CD14-positive monocyte (primary cell): ENCODE measurements around the gene MCU. TPM values are rescaled to one million over a fixed set of nuclear protein-coding genes. Genes with fewer than 3 reads are reported as not detected.
A peak's percentile ranks its signal among the peaks of the same experiment; 100 is the strongest.
"Not testable (repeated sequence)": the region's sequence is repeated elsewhere in the genome, so short reads cannot be mapped to it uniquely, and the experiment has no call there.

Source experiments
- DNase-seq, 3 donors: peaks; one replicate each; pipeline ENCODE4 v3.0.0-alpha.2; 2011 to 2022
- H2AFZ ChIP-seq: 2 replicates; pipeline ENCODE4 v1.6.0; 2012; ENCODE audit warnings: mild to moderate bottlenecking, low read depth, low read length, inconsistent platforms; ENCODE audit not compliant: insufficient read depth, poor library complexity, severe bottlenecking
- H3K27ac ChIP-seq, 2 donors: 1 replicate in 1 of 2; 2 replicates in 1 of 2; pipeline ENCODE4 v1.5.1; 2012 to 2013; ENCODE audit warnings: low read length in 2 of 2, control low read depth in 1 of 2, inconsistent platforms in 1 of 2, low read depth in 1 of 2, mild to moderate bottlenecking in 1 of 2
- H3K27me3 ChIP-seq, 2 donors: one replicate each; pipeline versions ENCODE4 v1.6.0 to v1.6.1; 2011 to 2013; ENCODE audit warnings: low read length in 2 of 2; ENCODE audit not compliant: control insufficient read depth in 2 of 2, insufficient read depth in 2 of 2
- H3K36me3 ChIP-seq, 2 donors: replicated peaks in 1 of 2; 1 replicate in 1 of 2; 2 replicates in 1 of 2; pipeline versions ENCODE4 v1.5.1 to v1.6.1; 2012 to 2013; ENCODE audit warnings: low read length in 2 of 2, control low read depth in 1 of 2, inconsistent platforms in 1 of 2, mild to moderate bottlenecking in 1 of 2; ENCODE audit not compliant: insufficient read depth in 2 of 2, control insufficient read depth in 1 of 2
- H3K4me1 ChIP-seq, 2 donors: 1 replicate in 1 of 2; 2 replicates in 1 of 2; pipeline versions ENCODE4 v1.5.1 to v1.6.1; 2012 to 2013; ENCODE audit warnings: low read length in 2 of 2, control low read depth in 1 of 2, inconsistent platforms in 1 of 2, mild to moderate bottlenecking in 1 of 2, moderate library complexity in 1 of 2; ENCODE audit not compliant: insufficient read depth in 2 of 2, control insufficient read depth in 1 of 2
- H3K4me2 ChIP-seq: replicated peaks from 2 replicates; pipeline ENCODE3; 2012; ENCODE audit warnings: low read length, moderate library complexity, mild to moderate bottlenecking; ENCODE audit not compliant: poor library complexity, severe bottlenecking; ENCODE audit errors: extremely low read depth
- H3K4me3 ChIP-seq, 3 experiments: fragments of 200-600 bp in 1 of 3; sonication (generic) in 1 of 3; replicated peaks in 1 of 3; 1 replicate in 2 of 3; 2 replicates in 1 of 3; pipeline ENCODE4 v1.5.1; 2011 to 2013; ENCODE audit warnings: low read length in 3 of 3, mild to moderate bottlenecking in 3 of 3, control low read depth in 2 of 3, low read depth in 2 of 3, inconsistent platforms in 1 of 3, moderate library complexity in 1 of 3
- H3K79me2 ChIP-seq: 2 replicates; pipeline ENCODE4 v1.6.0; 2012; ENCODE audit warnings: mild to moderate bottlenecking, control low read depth, inconsistent platforms, low read length, moderate library complexity; ENCODE audit not compliant: insufficient read depth
- H3K9ac ChIP-seq: 2 replicates; pipeline ENCODE4 v1.6.0; 2017; ENCODE audit warnings: low read length, mild to moderate bottlenecking; ENCODE audit not compliant: insufficient read depth, poor library complexity, severe bottlenecking
- H3K9me3 ChIP-seq, 2 donors: replicated peaks in 1 of 2; 1 replicate in 1 of 2; 2 replicates in 1 of 2; pipeline versions ENCODE4 v1.5.1 to v1.6.1; 2012 to 2013; ENCODE audit warnings: low read length in 2 of 2, control low read depth in 1 of 2; ENCODE audit not compliant: control insufficient read depth in 1 of 2, insufficient read depth in 1 of 2
- H4K20me1 ChIP-seq: 2 replicates; pipeline ENCODE4 v1.6.0; 2012; ENCODE audit warnings: mild to moderate bottlenecking, low read length, control low read depth, moderate library complexity; ENCODE audit not compliant: insufficient read depth
- H3K27ac Mint-ChIP-seq, 7 donors: one replicate each; pipeline ENCODE4 v1.8.0; 2020; ENCODE audit warnings: mild to moderate bottlenecking in 7 of 7, mixed read lengths in 7 of 7, moderate library complexity in 6 of 7, inconsistent platforms in 2 of 7
- H3K27me3 Mint-ChIP-seq, 3 donors: one replicate each; pipeline ENCODE4 v1.8.0; 2021 to 2022; ENCODE audit warnings: low read depth in 3 of 3, mild to moderate bottlenecking in 3 of 3, mixed read lengths in 3 of 3, moderate library complexity in 3 of 3, inconsistent platforms in 1 of 3
- H3K36me3 Mint-ChIP-seq, 2 donors: one replicate each; pipeline ENCODE4 v1.8.0; 2020; ENCODE audit warnings: mixed read lengths in 2 of 2, inconsistent platforms in 1 of 2, mild to moderate bottlenecking in 1 of 2
- H3K4me1 Mint-ChIP-seq: one replicate; pipeline ENCODE4 v1.8.0; 2020; ENCODE audit warnings: mild to moderate bottlenecking, mixed read lengths
- H3K4me3 Mint-ChIP-seq, 2 donors: one replicate each; pipeline ENCODE4 v1.8.0; 2020; ENCODE audit warnings: mild to moderate bottlenecking in 2 of 2, mixed read lengths in 2 of 2, moderate library complexity in 1 of 2
- H3K9me3 Mint-ChIP-seq, 7 donors: one replicate each; pipeline ENCODE4 v1.8.0; 2020 to 2022; ENCODE audit warnings: mixed read lengths in 7 of 7, mild to moderate bottlenecking in 6 of 7, moderate library complexity in 6 of 7, inconsistent platforms in 2 of 7
- WGBS: methylation state at CpG from one replicate; pipeline ENCODE4 v1.1.5; 2013; ENCODE audit warnings: missing lambda C conversion rate; ENCODE audit not compliant: insufficient coverage; 5-methylcytosine and 5-hydroxymethylcytosine counted together
- intact Hi-C, 2 donors: fragments of 100-400 bp; cut with micrococcal nuclease; formaldehyde crosslinking; loops; one replicate each; pipeline versions ENCODE4 v1.15.0 to v1.15.1; 2023
- polyA plus RNA-seq, 3 donors: library from polyadenylated mRNA; depleted of rRNA in 1 of 3; unstranded in 2 of 3; stranded (reverse) in 1 of 3; fragments of 300-500 nt in 2 of 3; fragments of >200 nt in 1 of 3; fragmentation: Illumina TruSeq in 2 of 3; gene quantifications; 1 replicate in 2 of 3; 2 replicates in 1 of 3; pipeline ENCODE4 v1.2.3, GENCODE V29; 2012 to 2021
- TF ChIP-seq, protein P1 (sequence below): fragments of 200-600 bp; IDR thresholded peaks from one replicate; pipeline ENCODE4 v1.8.0; 2022; ENCODE audit warnings: antibody characterized with exemption, mild to moderate bottlenecking

Gene MCU
- polyA plus RNA-seq, 3 donors = 11.7 to 23.1 (median 16.5) TPM

DNA sequence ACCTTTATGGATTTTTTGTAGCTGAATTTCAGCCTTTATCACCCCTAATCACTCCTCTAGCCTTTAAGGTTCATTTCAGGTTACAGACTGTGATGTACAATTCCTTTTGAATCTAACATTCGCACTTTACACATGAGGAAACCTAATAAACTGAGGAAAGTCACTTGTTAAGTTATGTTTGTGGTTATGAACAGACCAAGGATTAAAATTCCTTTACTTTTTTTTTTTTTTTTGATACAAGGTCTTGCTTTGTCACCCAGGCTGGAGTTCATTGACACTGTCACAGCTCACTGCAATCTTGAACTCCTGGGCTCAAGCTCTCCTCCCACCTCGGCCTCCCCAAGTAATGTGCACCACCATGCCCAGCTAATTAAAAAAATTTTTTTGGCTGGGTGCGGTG lies 3.6 kb downstream of the MCU start:
- H2AFZ ChIP-seq = peak overlapping the region; percentile 2
- TF ChIP-seq, protein P1, sequence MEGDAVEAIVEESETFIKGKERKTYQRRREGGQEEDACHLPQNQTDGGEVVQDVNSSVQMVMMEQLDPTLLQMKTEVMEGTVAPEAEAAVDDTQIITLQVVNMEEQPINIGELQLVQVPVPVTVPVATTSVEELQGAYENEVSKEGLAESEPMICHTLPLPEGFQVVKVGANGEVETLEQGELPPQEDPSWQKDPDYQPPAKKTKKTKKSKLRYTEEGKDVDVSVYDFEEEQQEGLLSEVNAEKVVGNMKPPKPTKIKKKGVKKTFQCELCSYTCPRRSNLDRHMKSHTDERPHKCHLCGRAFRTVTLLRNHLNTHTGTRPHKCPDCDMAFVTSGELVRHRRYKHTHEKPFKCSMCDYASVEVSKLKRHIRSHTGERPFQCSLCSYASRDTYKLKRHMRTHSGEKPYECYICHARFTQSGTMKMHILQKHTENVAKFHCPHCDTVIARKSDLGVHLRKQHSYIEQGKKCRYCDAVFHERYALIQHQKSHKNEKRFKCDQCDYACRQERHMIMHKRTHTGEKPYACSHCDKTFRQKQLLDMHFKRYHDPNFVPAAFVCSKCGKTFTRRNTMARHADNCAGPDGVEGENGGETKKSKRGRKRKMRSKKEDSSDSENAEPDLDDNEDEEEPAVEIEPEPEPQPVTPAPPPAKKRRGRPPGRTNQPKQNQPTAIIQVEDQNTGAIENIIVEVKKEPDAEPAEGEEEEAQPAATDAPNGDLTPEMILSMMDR = no peak
- no peaks in the 10 kb centered on the region for H3K27me3 ChIP-seq
- H3K36me3 ChIP-seq = no peaks in the 10 kb centered on the region
- intact Hi-C loops = loop anchor here (10.0 kb wide), 1 partner anchor 331 kb away; no protein-coding TSS in a partner anchor
- peak overlapping the region; percentile 48 for H3K4me2 ChIP-seq
- Mint-ChIP-seq H3K27ac (peak overlapping the region in 4 of 7 donors; percentile 20 to 83 (median 60)), H3K9me3 (peaks cover 0 to 2% (median 0%) of the 10 kb centered on the region in 7 donors), H3K4me3 (no peak overlapping the region), H3K27me3 (peaks cover 0 to 1% (median 0%) of the 10 kb centered on the region in 3 donors), H3K36me3 (peaks cover 0 to 1% of the 10 kb centered on the region in 2 donors), H3K4me1 (peaks cover 34% of the 10 kb centered on the region)
- peaks cover 55% of the 10 kb centered on the region for H4K20me1 ChIP-seq
- H3K9ac ChIP-seq = no peak overlapping the region
- H3K4me3 ChIP-seq = peak overlapping the region in 1 of 3 experiments; percentile 28
- 100% methylated on average over 1 of the region's 3 CpGs for WGBS
- peaks cover 37 to 39% of the 10 kb centered on the region in 2 donors for H3K4me1 ChIP-seq
- peak overlapping the region; percentile 1 to 46 for H3K27ac ChIP-seq
- no peak for DNase-seq
- no peaks in the 10 kb centered on the region for H3K9me3 ChIP-seq
- peaks cover 82% of the 10 kb centered on the region for H3K79me2 ChIP-seq

DNA sequence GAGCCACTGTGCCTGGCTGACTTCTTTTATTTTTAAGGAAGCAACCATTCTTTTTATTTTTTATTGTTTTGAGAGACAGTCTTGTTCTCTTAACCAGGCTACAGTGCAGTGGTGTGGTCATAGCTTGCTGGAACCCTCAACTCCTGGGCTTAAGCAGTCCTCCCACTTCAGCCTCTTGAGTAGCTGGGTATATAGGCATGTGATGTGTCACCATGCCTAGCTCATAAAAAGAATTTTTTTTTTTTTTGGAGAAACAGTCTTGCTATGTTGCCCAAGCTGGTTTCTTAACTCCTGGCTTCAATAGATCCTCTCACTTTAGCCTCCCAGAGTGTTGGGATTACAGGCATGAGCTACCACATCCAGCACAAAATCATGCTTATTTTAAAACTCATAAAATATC lies 5.8 kb downstream of the MCU start:
- Histone ChIP-seq H3K27ac (no peak overlapping the region), H4K20me1 (peaks cover 73% of the 10 kb centered on the region), H3K27me3 (no peaks in the 10 kb centered on the region), H3K79me2 (peaks cover 97% of the 10 kb centered on the region), H3K4me2 (no peak overlapping the region), H3K36me3 (no peaks in the 10 kb centered on the region), H3K4me1 (peaks cover 30 to 31% of the 10 kb centered on the region in 2 donors), H2AFZ (no peak overlapping the region), H3K4me3 (no peak overlapping the region), H3K9me3 (no peaks in the 10 kb centered on the region), H3K9ac (no peak overlapping the region)
- H3K4me3 Mint-ChIP-seq = no peak overlapping the region
- peaks cover 0 to 1% (median 0%) of the 10 kb centered on the region in 3 donors for H3K27me3 Mint-ChIP-seq
- peaks cover 30% of the 10 kb centered on the region for H3K4me1 Mint-ChIP-seq
- peaks cover 1 to 9% of the 10 kb centered on the region in 2 donors for H3K36me3 Mint-ChIP-seq
- peaks cover 0 to 3% (median 0%) of the 10 kb centered on the region in 7 donors for H3K9me3 Mint-ChIP-seq
- no peak for DNase-seq
- no peak overlapping the region for H3K27ac Mint-ChIP-seq
- intact Hi-C loops = loop anchor here (10.0 kb wide), 1 partner anchor 333 kb away; no protein-coding TSS in a partner anchor
- TF ChIP-seq, protein P1 = no peak

DNA sequence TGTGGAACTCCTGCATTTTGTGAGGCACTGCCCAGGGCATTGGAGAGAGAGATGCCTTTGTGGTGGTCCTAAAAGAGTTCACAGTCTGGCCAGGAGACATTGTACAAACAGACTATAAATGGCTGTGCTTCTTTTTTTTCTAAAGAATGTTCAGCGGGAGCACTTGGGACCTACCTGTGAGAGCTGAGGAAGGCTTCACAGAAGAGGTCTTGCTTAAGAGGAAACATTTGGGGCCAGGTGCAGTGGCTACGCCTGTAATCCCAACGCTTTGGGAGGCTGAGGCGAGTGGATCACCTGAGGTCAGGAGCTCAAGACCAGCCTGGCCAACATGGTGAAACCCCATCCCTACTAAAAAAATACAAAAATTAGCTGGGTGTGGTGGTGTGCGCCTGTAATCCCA lies 10.5 kb downstream of the MCU start:
- Mint-ChIP-seq H3K36me3 (peaks cover 1 to 11% of the 10 kb centered on the region in 2 donors), H3K27ac (peak overlapping the region in 1 of 7 donors; percentile 31)
- H3K27me3 Mint-ChIP-seq, H3K4me2 ChIP-seq, H3K4me3 Mint-ChIP-seq, DNase-seq, H3K4me1 Mint-ChIP-seq, H3K9me3 ChIP-seq, H3K27ac ChIP-seq, H3K9ac ChIP-seq, H2AFZ ChIP-seq, H3K36me3 ChIP-seq, H3K4me3 ChIP-seq, intact Hi-C loops, H3K27me3 ChIP-seq, H3K4me1 ChIP-seq, H3K9me3 Mint-ChIP-seq: not testable (repeated sequence)
- Histone ChIP-seq H3K79me2 (peaks cover 95% of the 10 kb centered on the region), H4K20me1 (peaks cover 60% of the 10 kb centered on the region)
- WGBS = 100% methylated on average over 1 of the region's 5 CpGs
